HepG2 (cell line): ENCODE measurements around the gene FPGS. TPM values are rescaled to one million over a fixed set of nuclear protein-coding genes. Genes with fewer than 3 reads are reported as not detected.

ENCODE experiments used
- CCAR2 ChIP-seq: fragments of 200-400 bp; formaldehyde crosslinking; optimal IDR thresholded peaks from 2 replicates; pipeline ENCODE3; 2018; ENCODE audit warnings: low read depth, mild to moderate bottlenecking, low read length, moderate library complexity
- CCDC6 ChIP-seq: sonication (generic); formaldehyde crosslinking; IDR thresholded peaks from 2 replicates; pipeline ENCODE4 v1.8.1; 2022; ENCODE audit warnings: mild to moderate bottlenecking, missing genetic modification reagents, moderate library complexity
- CHD4 ChIP-seq: fragments of 200-600 bp; sonication (generic); IDR thresholded peaks from 2 replicates; pipeline ENCODE4 v1.7.0; 2017; ENCODE audit warnings: mild to moderate bottlenecking, low read length, borderline replicate concordance
- ERF ChIP-seq: IDR thresholded peaks from 2 replicates; pipeline ENCODE4 v1.6.1; 2018; ENCODE audit warnings: missing biosample characterization, missing genetic modification reagents
- GTF2F1 ChIP-seq: fragments of 150-350 bp; IDR thresholded peaks from 2 replicates; pipeline ENCODE4 v1.6.1; 2014; ENCODE audit warnings: low read length
- HOXD1 ChIP-seq: sonication (generic); formaldehyde crosslinking; IDR thresholded peaks from 2 replicates; pipeline ENCODE4 v1.5.0; 2020; ENCODE audit warnings: missing genetic modification reagents
- KLF11 ChIP-seq: IDR thresholded peaks from 2 replicates; pipeline ENCODE4 v1.6.1; 2016; ENCODE audit warnings: missing compliant biosample characterization
- MAFF ChIP-seq: IDR thresholded peaks from 2 replicates; pipeline ENCODE4 v1.6.1; 2011; ENCODE audit warnings: low read depth, low read length, improper control_type of control experiment
- ZFYVE20 ChIP-seq: sonication (generic); formaldehyde crosslinking; IDR thresholded peaks from 2 replicates; pipeline ENCODE4 v1.8.0; 2023; ENCODE audit warnings: low read depth, mild to moderate bottlenecking, moderate library complexity, missing genetic modification reagents, borderline replicate concordance
- ZKSCAN1 ChIP-seq: fragments of 150-350 bp; IDR thresholded peaks from 2 replicates; pipeline ENCODE4 v1.6.1; 2014; ENCODE audit warnings: low read length
- ZNF136 ChIP-seq: sonication (generic); formaldehyde crosslinking; IDR thresholded peaks from 2 replicates; pipeline ENCODE4 v1.8.1; 2022; ENCODE audit warnings: low read depth, mild to moderate bottlenecking, moderate library complexity, missing genetic modification reagents
- ZNF138 ChIP-seq: sonication (generic); formaldehyde crosslinking; IDR thresholded peaks from 2 replicates; pipeline ENCODE4 v1.5.0; 2020; ENCODE audit warnings: mild to moderate bottlenecking, low read depth, missing genetic modification reagents
- ZNF274 ChIP-seq: sonication (generic); formaldehyde crosslinking; IDR thresholded peaks from 2 replicates; pipeline ENCODE4 v1.5.1; 2020; ENCODE audit warnings: mild to moderate bottlenecking, missing genetic modification reagents
- ZNF30 ChIP-seq: sonication (generic); formaldehyde crosslinking; IDR thresholded peaks from 2 replicates; pipeline ENCODE4 v1.5.0; 2020; ENCODE audit warnings: mild to moderate bottlenecking, missing genetic modification reagents
- ZNF598 ChIP-seq: sonication (generic); formaldehyde crosslinking; IDR thresholded peaks from 2 replicates; pipeline ENCODE4 v1.5.1; 2020; ENCODE audit warnings: mild to moderate bottlenecking, missing genetic modification reagents, borderline replicate concordance
- ZNF773 ChIP-seq: sonication (generic); formaldehyde crosslinking; IDR thresholded peaks from 2 replicates; pipeline ENCODE4 v1.4.0; 2020; ENCODE audit warnings: missing genetic modification reagents, borderline replicate concordance
- ZNF781 ChIP-seq: sonication (generic); formaldehyde crosslinking; IDR thresholded peaks from 2 replicates; pipeline ENCODE4 v1.5.1; 2020; ENCODE audit warnings: borderline replicate concordance, mild to moderate bottlenecking, missing genetic modification reagents; ENCODE audit errors: not compliant biosample characterization
- ZZZ3 ChIP-seq: sonication (generic); formaldehyde crosslinking; IDR thresholded peaks from 2 replicates; pipeline ENCODE4 v1.4.0; 2020; ENCODE audit warnings: missing genetic modification reagents, mild to moderate bottlenecking, borderline replicate concordance
- polyA plus RNA-seq, 8 experiments: library from polyadenylated mRNA; depleted of rRNA in 3 of 8; stranded (reverse) in 7 of 8; unstranded in 1 of 8; fragments of >200 nt; fragmentation: Illumina TruSeq in 4 of 8; extraction: Trizol in 4 of 8; gene quantifications; 2 replicates each; pipeline versions ENCODE4 v1.2.1 to v1.2.3, GENCODE V29; 2011 to 2016; ENCODE audit warnings: low read depth in 4 of 8, missing spikeins in 1 of 8, mixed read lengths in 1 of 8; ENCODE audit not compliant: insufficient read depth in 1 of 8
- total RNA-seq, 5 experiments: library from RNA; depleted of rRNA; stranded (reverse); fragments of >200 nt; fragmentation: Illumina TruSeq; extraction: Trizol; gene quantifications; 2 replicates each; pipeline ENCODE4 v1.2.3, GENCODE V29; 2016; ENCODE audit warnings: low read depth in 1 of 5
- TF ChIP-seq, protein P1 (sequence below): sonication (generic); formaldehyde crosslinking; conservative IDR thresholded peaks from 2 replicates; pipeline ENCODE4 v1.4.0; 2020; ENCODE audit warnings: missing genetic modification reagents
- TF ChIP-seq, protein P2 (sequence below): sonication (generic); formaldehyde crosslinking; IDR thresholded peaks from 2 replicates; pipeline ENCODE4 v1.5.1; 2020; ENCODE audit warnings: mild to moderate bottlenecking, missing genetic modification reagents, moderate library complexity
- TF ChIP-seq, protein P3 (sequence below): IDR thresholded peaks from 2 replicates; pipeline ENCODE4 v1.6.1; 2016; ENCODE audit warnings: mild to moderate bottlenecking
- TF ChIP-seq, protein P4 (sequence below): sonication (generic); formaldehyde crosslinking; IDR thresholded peaks from 2 replicates; pipeline ENCODE4 v1.4.0; 2020; ENCODE audit warnings: missing genetic modification reagents
- TF ChIP-seq, protein P5 (sequence below): sonication (generic); formaldehyde crosslinking; IDR thresholded peaks from 2 replicates; pipeline ENCODE4 v1.4.0; 2020; ENCODE audit warnings: missing genetic modification reagents; ENCODE audit errors: not compliant biosample characterization

The FPGS gene
- total and polyA plus RNA-seq, 2 of the 13 experiments (the other 11 are each of a cell fraction or from before 2014, with no cell fraction given) = 35.6 to 36.8 TPM

DNA sequence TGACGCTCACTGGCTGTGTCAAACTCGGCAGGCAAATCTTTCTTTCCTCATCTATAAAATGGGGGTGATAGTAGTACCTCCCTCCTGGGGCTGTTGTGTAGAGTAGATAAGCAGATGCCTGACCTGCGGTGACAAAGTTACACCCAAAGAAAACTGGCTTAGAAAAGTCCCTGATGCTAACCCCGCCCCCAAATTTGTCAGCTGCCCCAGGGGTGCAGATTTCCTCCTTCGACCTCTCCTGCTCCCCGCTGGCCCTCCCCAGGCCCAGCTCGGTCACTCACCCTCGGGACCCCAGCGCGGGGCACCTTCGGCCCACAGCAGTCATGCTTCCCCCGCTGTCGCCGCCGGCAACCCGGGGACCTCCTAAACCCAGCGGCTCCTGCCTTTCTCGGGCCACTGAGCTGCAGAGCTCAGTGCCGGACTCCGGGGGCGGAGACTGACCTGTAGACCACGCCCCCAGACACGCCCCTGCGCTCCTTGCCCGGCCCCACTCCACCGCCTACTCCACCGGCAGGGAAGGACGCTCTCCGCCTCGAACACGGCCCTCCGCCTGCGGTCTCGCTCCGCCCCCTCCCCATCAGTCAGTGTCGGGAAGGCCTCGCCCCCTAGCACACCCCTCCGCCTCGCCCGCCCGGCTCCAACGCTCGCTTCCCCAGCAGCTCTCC, 31.6 kb upstream of the FPGS start (continued):
- no peak for TF ChIP-seq ZNF781
- TF ChIP-seq ZFYVE20 (CRISPR knock-in tag) = no peak
- TF ChIP-seq, protein P1, sequence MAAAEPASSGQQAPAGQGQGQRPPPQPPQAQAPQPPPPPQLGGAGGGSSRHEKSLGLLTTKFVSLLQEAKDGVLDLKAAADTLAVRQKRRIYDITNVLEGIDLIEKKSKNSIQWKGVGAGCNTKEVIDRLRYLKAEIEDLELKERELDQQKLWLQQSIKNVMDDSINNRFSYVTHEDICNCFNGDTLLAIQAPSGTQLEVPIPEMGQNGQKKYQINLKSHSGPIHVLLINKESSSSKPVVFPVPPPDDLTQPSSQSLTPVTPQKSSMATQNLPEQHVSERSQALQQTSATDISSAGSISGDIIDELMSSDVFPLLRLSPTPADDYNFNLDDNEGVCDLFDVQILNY (CRISPR knock-in tag) = no peak
- TF ChIP-seq ZZZ3 (CRISPR knock-in tag) = no peak
- TF ChIP-seq ZKSCAN1 = no peak
- TF ChIP-seq CCAR2 = no peak
- TF ChIP-seq GTF2F1 = no peak
- no peak for TF ChIP-seq CCDC6 (CRISPR knock-in tag)
- no peak for TF ChIP-seq ZNF274 (CRISPR knock-in tag)
- TF ChIP-seq ZNF773 (CRISPR knock-in tag) = no peak
- TF ChIP-seq CHD4 = no peak
- TF ChIP-seq, protein P2, sequence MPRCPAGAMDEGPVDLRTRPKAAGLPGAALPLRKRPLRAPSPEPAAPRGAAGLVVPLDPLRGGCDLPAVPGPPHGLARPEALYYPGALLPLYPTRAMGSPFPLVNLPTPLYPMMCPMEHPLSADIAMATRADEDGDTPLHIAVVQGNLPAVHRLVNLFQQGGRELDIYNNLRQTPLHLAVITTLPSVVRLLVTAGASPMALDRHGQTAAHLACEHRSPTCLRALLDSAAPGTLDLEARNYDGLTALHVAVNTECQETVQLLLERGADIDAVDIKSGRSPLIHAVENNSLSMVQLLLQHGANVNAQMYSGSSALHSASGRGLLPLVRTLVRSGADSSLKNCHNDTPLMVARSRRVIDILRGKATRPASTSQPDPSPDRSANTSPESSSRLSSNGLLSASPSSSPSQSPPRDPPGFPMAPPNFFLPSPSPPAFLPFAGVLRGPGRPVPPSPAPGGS = no peak
- TF ChIP-seq, protein P3, sequence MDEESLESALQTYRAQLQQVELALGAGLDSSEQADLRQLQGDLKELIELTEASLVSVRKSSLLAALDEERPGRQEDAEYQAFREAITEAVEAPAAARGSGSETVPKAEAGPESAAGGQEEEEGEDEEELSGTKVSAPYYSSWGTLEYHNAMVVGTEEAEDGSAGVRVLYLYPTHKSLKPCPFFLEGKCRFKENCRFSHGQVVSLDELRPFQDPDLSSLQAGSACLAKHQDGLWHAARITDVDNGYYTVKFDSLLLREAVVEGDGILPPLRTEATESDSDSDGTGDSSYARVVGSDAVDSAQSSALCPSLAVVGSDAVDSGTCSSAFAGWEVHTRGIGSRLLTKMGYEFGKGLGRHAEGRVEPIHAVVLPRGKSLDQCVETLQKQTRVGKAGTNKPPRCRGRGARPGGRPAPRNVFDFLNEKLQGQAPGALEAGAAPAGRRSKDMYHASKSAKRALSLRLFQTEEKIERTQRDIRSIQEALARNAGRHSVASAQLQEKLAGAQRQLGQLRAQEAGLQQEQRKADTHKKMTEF (CRISPR knock-in tag) = no peak; the same call in 1 of the 2 replicates
- no peak for TF ChIP-seq ZNF136 (CRISPR knock-in tag)
- TF ChIP-seq ZNF138 (CRISPR knock-in tag) = no peak
- TF ChIP-seq ERF (CRISPR knock-in tag) = 0 out of 2 replicates have a peak, but pooled peaks have one; percentile 23
- TF ChIP-seq ZNF598 (CRISPR knock-in tag) = no peak
- TF ChIP-seq, protein P4, sequence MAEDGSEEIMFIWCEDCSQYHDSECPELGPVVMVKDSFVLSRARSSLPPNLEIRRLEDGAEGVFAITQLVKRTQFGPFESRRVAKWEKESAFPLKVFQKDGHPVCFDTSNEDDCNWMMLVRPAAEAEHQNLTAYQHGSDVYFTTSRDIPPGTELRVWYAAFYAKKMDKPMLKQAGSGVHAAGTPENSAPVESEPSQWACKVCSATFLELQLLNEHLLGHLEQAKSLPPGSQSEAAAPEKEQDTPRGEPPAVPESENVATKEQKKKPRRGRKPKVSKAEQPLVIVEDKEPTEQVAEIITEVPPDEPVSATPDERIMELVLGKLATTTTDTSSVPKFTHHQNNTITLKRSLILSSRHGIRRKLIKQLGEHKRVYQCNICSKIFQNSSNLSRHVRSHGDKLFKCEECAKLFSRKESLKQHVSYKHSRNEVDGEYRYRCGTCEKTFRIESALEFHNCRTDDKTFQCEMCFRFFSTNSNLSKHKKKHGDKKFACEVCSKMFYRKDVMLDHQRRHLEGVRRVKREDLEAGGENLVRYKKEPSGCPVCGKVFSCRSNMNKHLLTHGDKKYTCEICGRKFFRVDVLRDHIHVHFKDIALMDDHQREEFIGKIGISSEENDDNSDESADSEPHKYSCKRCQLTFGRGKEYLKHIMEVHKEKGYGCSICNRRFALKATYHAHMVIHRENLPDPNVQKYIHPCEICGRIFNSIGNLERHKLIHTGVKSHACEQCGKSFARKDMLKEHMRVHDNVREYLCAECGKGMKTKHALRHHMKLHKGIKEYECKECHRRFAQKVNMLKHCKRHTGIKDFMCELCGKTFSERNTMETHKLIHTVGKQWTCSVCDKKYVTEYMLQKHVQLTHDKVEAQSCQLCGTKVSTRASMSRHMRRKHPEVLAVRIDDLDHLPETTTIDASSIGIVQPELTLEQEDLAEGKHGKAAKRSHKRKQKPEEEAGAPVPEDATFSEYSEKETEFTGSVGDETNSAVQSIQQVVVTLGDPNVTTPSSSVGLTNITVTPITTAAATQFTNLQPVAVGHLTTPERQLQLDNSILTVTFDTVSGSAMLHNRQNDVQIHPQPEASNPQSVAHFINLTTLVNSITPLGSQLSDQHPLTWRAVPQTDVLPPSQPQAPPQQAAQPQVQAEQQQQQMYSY = no peak
- no peak for TF ChIP-seq ZNF30 (CRISPR knock-in tag)
- TF ChIP-seq KLF11 = no peak
- TF ChIP-seq MAFF = no peak
- TF ChIP-seq HOXD1 (CRISPR knock-in tag) = peak; percentile 100
- TF ChIP-seq, protein P5, sequence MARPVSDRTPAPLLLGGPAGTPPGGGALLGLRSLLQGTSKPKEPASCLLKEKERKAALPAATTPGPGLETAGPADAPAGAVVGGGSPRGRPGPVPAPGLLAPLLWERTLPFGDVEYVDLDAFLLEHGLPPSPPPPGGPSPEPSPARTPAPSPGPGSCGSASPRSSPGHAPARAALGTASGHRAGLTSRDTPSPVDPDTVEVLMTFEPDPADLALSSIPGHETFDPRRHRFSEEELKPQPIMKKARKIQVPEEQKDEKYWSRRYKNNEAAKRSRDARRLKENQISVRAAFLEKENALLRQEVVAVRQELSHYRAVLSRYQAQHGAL (CRISPR knock-in tag) = no peak
